ENCODE measurements around the gene DNTTIP2.

- TF ChIP-seq CTCF (IDR thresholded peaks at IDR 0.05) (no peak), POLR2A (IDR thresholded peaks at IDR 0.05) (no peak)
Observed at GRCh38 chr1:93817819-93818569, 61.0 kb downstream of the DNTTIP2 start.

All from adrenal gland (tissue), 5 donors.